ENCODE results near the gene CDKN2AIPNL.

DNA sequence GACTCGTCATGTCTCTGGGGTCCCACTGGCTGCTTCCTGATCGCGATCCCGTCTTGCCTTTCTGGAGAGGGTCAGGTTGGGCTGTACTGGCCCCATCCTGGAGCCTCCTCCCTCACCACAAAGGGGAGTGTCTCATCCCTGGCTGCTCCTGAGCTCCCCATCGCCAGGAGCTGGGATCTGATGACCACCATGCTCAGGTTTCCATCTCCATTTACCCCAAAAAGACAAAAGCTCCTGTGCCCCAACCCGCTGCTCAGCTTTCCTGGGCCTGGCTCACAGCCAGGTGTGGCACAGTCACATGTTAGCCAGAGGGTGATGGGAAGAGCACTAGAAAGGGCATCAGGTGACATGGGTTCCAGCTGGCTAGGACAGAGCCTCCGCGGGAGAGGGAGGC lies 47.3 kb upstream of the CDKN2AIPNL start:
- TF ChIP-seq ZKSCAN1 (IDR thresholded peaks at IDR 0.05; ENCODE audit: low read length), result no peak
- TF ChIP-seq, protein P1, sequence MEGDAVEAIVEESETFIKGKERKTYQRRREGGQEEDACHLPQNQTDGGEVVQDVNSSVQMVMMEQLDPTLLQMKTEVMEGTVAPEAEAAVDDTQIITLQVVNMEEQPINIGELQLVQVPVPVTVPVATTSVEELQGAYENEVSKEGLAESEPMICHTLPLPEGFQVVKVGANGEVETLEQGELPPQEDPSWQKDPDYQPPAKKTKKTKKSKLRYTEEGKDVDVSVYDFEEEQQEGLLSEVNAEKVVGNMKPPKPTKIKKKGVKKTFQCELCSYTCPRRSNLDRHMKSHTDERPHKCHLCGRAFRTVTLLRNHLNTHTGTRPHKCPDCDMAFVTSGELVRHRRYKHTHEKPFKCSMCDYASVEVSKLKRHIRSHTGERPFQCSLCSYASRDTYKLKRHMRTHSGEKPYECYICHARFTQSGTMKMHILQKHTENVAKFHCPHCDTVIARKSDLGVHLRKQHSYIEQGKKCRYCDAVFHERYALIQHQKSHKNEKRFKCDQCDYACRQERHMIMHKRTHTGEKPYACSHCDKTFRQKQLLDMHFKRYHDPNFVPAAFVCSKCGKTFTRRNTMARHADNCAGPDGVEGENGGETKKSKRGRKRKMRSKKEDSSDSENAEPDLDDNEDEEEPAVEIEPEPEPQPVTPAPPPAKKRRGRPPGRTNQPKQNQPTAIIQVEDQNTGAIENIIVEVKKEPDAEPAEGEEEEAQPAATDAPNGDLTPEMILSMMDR (CRISPR knock-in tag; IDR thresholded peaks at IDR 0.05), result no peak
- no peak for TF ChIP-seq MAFK (conservative IDR thresholded peaks at IDR 0.05 in 1 of 2, IDR thresholded peaks at IDR 0.05 in 1 of 2; ENCODE audit: low read length in 2 of 2)

All from HepG2 (cell line).